ENCODE measurements around the gene FXYD5. TPM values are rescaled to one million over a fixed set of nuclear protein-coding genes. Genes with fewer than 3 reads are reported as not detected.

Gene FXYD5
- total and polyA plus RNA-seq, 9 of the 15 experiments (the other 6 are each of a cell fraction or from before 2014, with no cell fraction given), result 104 to 537 (median 174) TPM

GRCh38 chr19:35135389-35135909 is 19.1 kb upstream of the FXYD5 start (continued):
- TF ChIP-seq CHD7 (IDR thresholded peaks at IDR 0.05; ENCODE audit: low read depth, low read length) (no peak), BDP1 (IDR thresholded peaks at IDR 0.05; ENCODE audit: insufficient read depth, insufficient read length) (no peak), TFAP4 (CRISPR knock-in tag; IDR thresholded peaks at IDR 0.05; ENCODE audit: borderline replicate concordance) (peak; percentile 85), ID3 (CRISPR knock-in tag; IDR thresholded peaks at IDR 0.05) (no peak), ID3 (tag; IDR thresholded peaks at IDR 0.05) (no peak), ZNF609 (CRISPR knock-in tag; IDR thresholded peaks at IDR 0.05; ENCODE audit: borderline replicate concordance) (no peak), LARP7 (IDR thresholded peaks at IDR 0.05) (no peak; the same call in 1 of the 2 replicates), POU5F1 (IDR thresholded peaks at IDR 0.05; ENCODE audit: borderline replicate concordance, low read depth, low read length, partially characterized antibody) (no peak), FOXA3 (CRISPR knock-in tag; conservative IDR thresholded peaks at IDR 0.05 in 1 of 2, IDR thresholded peaks at IDR 0.05 in 1 of 2) (no peak), DNMT1 (IDR thresholded peaks at IDR 0.05) (no peak)
